Hematopoietic multipotent progenitor cell (in vitro differentiated cells): ENCODE data around the gene LRRC8E. TPM values are rescaled to one million over a fixed set of nuclear protein-coding genes. Genes with fewer than 3 reads are reported as not detected.
A peak's percentile ranks its signal among the peaks of the same experiment; 100 is the strongest.

ENCODE experiments used
- DNase-seq, 3 donors: peaks; one replicate each; pipeline ENCODE4 v3.0.0-alpha.2; 2011 to 2015; ENCODE audit warnings: low read depth in 2 of 3, low spot score in 2 of 3
- total RNA-seq: library from RNA; depleted of rRNA; stranded (reverse); fragments of >200 nt; gene quantifications from one replicate; pipeline ENCODE4 v1.2.3, GENCODE V29; 2012

LRRC8E gene
- total RNA-seq, 1 donor: 0.27 TPM

GRCh38 chr19:7879836-7880235, 8.5 kb upstream of the LRRC8E start:
- peak in 1 of 3 donors; percentile 15 for DNase-seq

- DNase-seq: no peak
These were observed 6.4 kb upstream of the LRRC8E start for GRCh38 chr19:7881910-7882309.

GRCh38 chr19:7883105-7883504, 5.2 kb upstream of the LRRC8E start:
- no peak for DNase-seq

- DNase-seq: no peak
These were observed 4.3 kb upstream of the LRRC8E start for GRCh38 chr19:7883796-7884570.

GRCh38 chr19:7885818-7886217, 2.5 kb upstream of the LRRC8E start:
- no peak for DNase-seq

- no peak for DNase-seq
These were observed 734 bp upstream of the LRRC8E start for GRCh38 chr19:7887408-7888144.

GRCh38 chr19:7888826-7889217, 512 bp downstream of the LRRC8E start:
- no peak for DNase-seq

- peak in 1 of 3 donors; percentile 42 for DNase-seq
These were observed 5.2 kb downstream of the LRRC8E start for GRCh38 chr19:7893362-7894101.

- DNase-seq: no peak
These were observed 6.5 kb downstream of the LRRC8E start for GRCh38 chr19:7894612-7895309.

GRCh38 chr19:7895565-7895964, 7.3 kb downstream of the LRRC8E start:
- no peak for DNase-seq

- no peak for DNase-seq
These were observed 9.0 kb downstream of the LRRC8E start for GRCh38 chr19:7897292-7897691.

- no peak for DNase-seq
These were observed 10.7 kb downstream of the LRRC8E start for GRCh38 chr19:7898967-7899366.

GRCh38 chr19:7899751-7900378, 11.6 kb downstream of the LRRC8E start:
- no peak for DNase-seq

GRCh38 chr19:7900401-7900870, 12.1 kb downstream of the LRRC8E start:
- DNase-seq: no peak

GRCh38 chr19:7900931-7901330, 12.6 kb downstream of the LRRC8E start:
- DNase-seq: no peak

GRCh38 chr19:7901337-7901736, 13.0 kb downstream of the LRRC8E start:
- no peak for DNase-seq

- no peak for DNase-seq
These were observed 14.5 kb downstream of the LRRC8E start for GRCh38 chr19:7902796-7903243.

GRCh38 chr19:7903244-7904073, 15.1 kb downstream of the LRRC8E start, which contains the start of gene MAP2K7:
MAP2K7 (plus strand) TSS chr19:7903877; CDS start chr19:7903945, 68 bp downstream.
- peak; percentile 99 to 100 (median 99) for DNase-seq
